CD4-positive, alpha-beta T cell (primary cell): ENCODE data around the gene PSMD5. TPM values are rescaled to one million over a fixed set of nuclear protein-coding genes. Genes with fewer than 3 reads are reported as not detected.

ENCODE experiments used
- ATAC-seq: fragments of 200-7000 bp; cut with Tn5 transposase; one replicate; pipeline ENCODE4 v1.10.0; 2022; ENCODE audit warnings: mild to moderate bottlenecking; ENCODE audit not compliant: poor library complexity
- CTCF ChIA-PET: fragments of 350-600 bp; sonication (Branson Sonifier 250); formaldehyde crosslinking; loops from one replicate; lab custom pipeline; 2021; ENCODE audit warnings: antibody characterized with exemption, inconsistent platforms; lab: Charles Lee
- POLR2A ChIA-PET: fragments of 350-600 bp; sonication (Branson Sonifier 250); formaldehyde crosslinking; loops from one replicate; lab custom pipeline; 2021; ENCODE audit warnings: antibody characterized with exemption, inconsistent platforms; lab: Charles Lee
- DNase-seq, 14 experiments: peaks; one replicate each; pipeline ENCODE4 v3.0.0-alpha.2; 2013 to 2020; ENCODE audit warnings: mixed read lengths in 2 of 14
- H3K27ac ChIP-seq, 2 donors: one replicate each; pipeline versions ENCODE4 v1.5.1 to v1.7.0; 2013; ENCODE audit warnings: low read length in 2 of 2, low read depth in 1 of 2, mild to moderate bottlenecking in 1 of 2
- H3K27me3 ChIP-seq, 2 experiments: 1 replicate in 1 of 2; 2 replicates in 1 of 2; pipeline versions ENCODE4 v1.6.1 to v1.7.0; 2013; ENCODE audit warnings: low read length in 2 of 2, control low read depth in 1 of 2, mild to moderate bottlenecking in 1 of 2, moderate library complexity in 1 of 2; ENCODE audit not compliant: insufficient read depth in 2 of 2, control insufficient read depth in 1 of 2
- H3K36me3 ChIP-seq: one replicate; pipeline ENCODE4 v1.6.1; 2013; ENCODE audit warnings: low read length, control low read depth; ENCODE audit not compliant: insufficient read depth
- H3K4me1 ChIP-seq: one replicate; pipeline ENCODE4 v1.6.1; 2013; ENCODE audit warnings: low read length, control low read depth; ENCODE audit not compliant: insufficient read depth
- H3K4me3 ChIP-seq: one replicate; pipeline ENCODE4 v1.5.1; 2013; ENCODE audit warnings: mild to moderate bottlenecking, low read length, moderate library complexity
- H3K9me3 ChIP-seq, 2 experiments: 1 replicate in 1 of 2; 2 replicates in 1 of 2; pipeline versions ENCODE4 v1.6.1 to v1.7.0; 2013; ENCODE audit warnings: low read length in 2 of 2, mild to moderate bottlenecking in 2 of 2, control low read depth in 1 of 2, moderate library complexity in 1 of 2; ENCODE audit not compliant: control insufficient read depth in 1 of 2, insufficient read depth in 1 of 2
- H3K27ac Mint-ChIP-seq: one replicate; pipeline ENCODE4 v1.8.0; 2020; ENCODE audit warnings: mixed read lengths
- H3K27me3 Mint-ChIP-seq: one replicate; pipeline ENCODE4 v1.8.0; 2021; ENCODE audit warnings: mixed read lengths
- H3K36me3 Mint-ChIP-seq: one replicate; pipeline ENCODE4 v1.8.0; 2021; ENCODE audit warnings: low read depth, mixed read lengths
- H3K4me1 Mint-ChIP-seq: one replicate; pipeline ENCODE4 v1.8.0; 2021; ENCODE audit warnings: low read depth, mixed read lengths
- H3K4me3 Mint-ChIP-seq: one replicate; pipeline ENCODE4 v1.8.0; 2020; ENCODE audit warnings: mild to moderate bottlenecking, mixed read lengths
- H3K9me3 Mint-ChIP-seq: one replicate; pipeline ENCODE4 v1.8.0; 2020; ENCODE audit warnings: mixed read lengths
- intact Hi-C, 2 experiments: fragments of 100-400 bp; cut with DNase I in 1 of 2; cut with micrococcal nuclease in 1 of 2; formaldehyde crosslinking; loops; one replicate each; pipeline versions ENCODE4 v1.15.1 to v1.9.0; 2023 to 2025; cut with DNase I, micrococcal nuclease
- total RNA-seq, 174 experiments: library from RNA in 2 of 174; stranded (reverse) in 2 of 174; gene quantifications; one replicate each; pipeline ENCODE4 v1.2.3 and lab custom pipeline; 2021 to 2026
- TF ChIP-seq, protein P1 (sequence below): fragments of 200-600 bp; IDR thresholded peaks from one replicate; pipeline ENCODE4 v1.8.0; 2022; ENCODE audit warnings: antibody characterized with exemption, mild to moderate bottlenecking

Gene PSMD5
- total RNA-seq, 2 experiments from 2014 or later = 35.4 to 44.3 TPM

DNA sequence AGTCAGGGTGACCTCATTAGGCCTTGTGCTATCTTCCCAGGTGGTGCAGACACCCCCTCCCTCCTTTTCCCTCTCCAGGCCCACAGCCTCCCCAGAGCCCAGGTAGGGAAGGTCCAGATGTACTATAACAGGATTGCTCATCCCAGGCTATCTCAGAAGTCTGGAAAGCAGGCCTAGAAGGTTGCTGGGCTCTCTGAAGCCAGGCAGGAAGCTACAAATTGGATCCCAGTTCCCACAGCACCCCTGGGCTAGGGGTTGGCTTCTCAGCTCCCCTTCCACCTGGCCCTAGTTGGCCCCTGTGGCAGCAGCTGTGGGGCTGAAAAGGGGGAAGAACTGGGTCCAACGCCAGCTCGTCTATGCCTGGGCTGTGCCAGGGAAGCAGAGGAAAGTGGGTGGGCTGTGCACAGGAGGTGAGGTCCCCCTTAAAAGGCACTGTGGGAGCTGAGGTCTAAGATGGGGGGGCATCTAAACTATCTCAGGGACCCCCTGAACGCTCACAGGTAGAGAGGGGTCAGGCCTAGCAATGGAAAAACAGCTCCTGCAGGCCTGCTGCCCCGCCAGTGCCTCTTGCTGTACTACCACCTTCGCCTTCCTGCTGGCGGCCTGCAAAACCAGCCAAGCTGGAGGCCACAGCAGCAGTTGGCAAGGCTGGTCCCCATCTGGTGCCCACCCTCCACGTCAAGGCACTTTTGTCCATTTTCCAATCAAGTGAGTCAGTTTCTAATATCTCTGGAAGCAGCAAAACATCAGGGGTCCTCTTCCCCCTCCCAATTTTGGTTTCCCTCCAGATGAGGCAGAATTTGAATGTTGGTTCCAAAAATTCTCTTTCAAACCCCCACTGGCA lies 13.3 kb upstream of the PSMD5 start:
- H3K36me3 Mint-ChIP-seq = peaks cover 87% of the 10 kb centered on the region
- H3K27ac ChIP-seq = no peak overlapping the region
- H3K4me3 ChIP-seq = no peak overlapping the region
- no peak for ATAC-seq
- no peaks in the 10 kb centered on the region for H3K4me1 ChIP-seq
- H3K27me3 ChIP-seq = no peaks in the 10 kb centered on the region
- H3K9me3 ChIP-seq = no peaks in the 10 kb centered on the region
- H3K27me3 Mint-ChIP-seq = no peaks in the 10 kb centered on the region
- TF ChIP-seq, protein P1, sequence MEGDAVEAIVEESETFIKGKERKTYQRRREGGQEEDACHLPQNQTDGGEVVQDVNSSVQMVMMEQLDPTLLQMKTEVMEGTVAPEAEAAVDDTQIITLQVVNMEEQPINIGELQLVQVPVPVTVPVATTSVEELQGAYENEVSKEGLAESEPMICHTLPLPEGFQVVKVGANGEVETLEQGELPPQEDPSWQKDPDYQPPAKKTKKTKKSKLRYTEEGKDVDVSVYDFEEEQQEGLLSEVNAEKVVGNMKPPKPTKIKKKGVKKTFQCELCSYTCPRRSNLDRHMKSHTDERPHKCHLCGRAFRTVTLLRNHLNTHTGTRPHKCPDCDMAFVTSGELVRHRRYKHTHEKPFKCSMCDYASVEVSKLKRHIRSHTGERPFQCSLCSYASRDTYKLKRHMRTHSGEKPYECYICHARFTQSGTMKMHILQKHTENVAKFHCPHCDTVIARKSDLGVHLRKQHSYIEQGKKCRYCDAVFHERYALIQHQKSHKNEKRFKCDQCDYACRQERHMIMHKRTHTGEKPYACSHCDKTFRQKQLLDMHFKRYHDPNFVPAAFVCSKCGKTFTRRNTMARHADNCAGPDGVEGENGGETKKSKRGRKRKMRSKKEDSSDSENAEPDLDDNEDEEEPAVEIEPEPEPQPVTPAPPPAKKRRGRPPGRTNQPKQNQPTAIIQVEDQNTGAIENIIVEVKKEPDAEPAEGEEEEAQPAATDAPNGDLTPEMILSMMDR = no peak
- no peak overlapping the region for H3K4me3 Mint-ChIP-seq
- DNase-seq = no peak
- no peaks in the 10 kb centered on the region for H3K9me3 Mint-ChIP-seq
- H3K36me3 ChIP-seq = peaks cover 63% of the 10 kb centered on the region
- intact Hi-C loops = no loop called here
- ChIA-PET CTCF (no interaction called here), POLR2A (interaction anchor here (0.7 to 2.5 kb wide), 7 partner anchors 9 to 75 kb away, joined by 3 to 11 read pairs (median 4); partner anchors contain the start of genes FBXW2 and PSMD5)
- H3K27ac Mint-ChIP-seq = no peak overlapping the region
- H3K4me1 Mint-ChIP-seq = peaks cover 36% of the 10 kb centered on the region

DNA sequence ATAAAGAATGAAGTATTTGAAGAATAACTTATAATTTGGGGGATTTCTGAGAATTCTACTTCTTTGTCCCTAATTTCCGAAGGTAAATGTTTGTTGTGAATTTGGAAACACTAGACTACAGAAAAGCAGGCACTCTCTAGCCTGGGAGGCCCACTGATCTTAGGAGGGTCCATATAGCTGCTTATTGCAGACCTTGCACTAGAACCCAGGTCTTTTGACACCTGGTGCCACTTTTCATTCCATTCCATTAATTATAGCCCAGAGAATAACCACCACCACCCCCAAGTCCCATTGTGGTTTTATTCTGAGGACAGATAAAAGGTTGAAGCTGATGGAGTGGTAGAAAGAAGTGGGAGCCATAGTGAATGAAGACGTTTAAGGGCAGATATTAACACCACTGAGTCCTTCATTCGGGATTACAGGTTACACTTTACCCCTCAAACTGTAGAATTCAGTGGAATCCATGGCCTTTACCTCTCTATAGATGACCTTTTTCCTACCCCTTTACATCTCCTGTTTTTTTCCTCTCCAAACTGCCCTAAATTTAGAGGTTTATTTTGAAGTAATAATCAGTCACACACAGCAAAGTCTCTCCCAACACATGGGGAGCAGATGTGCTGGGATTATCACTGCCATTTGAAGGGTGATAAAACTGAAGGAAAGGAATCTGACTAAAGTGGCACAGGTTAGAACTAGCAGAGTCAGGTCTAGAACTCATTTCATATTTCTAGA lies 12.0 kb upstream of the PSMD5 start:
- Mint-ChIP-seq H3K36me3 (peaks cover 86% of the 10 kb centered on the region), H3K27ac (peak overlapping the region; percentile 55), H3K4me3 (no peak overlapping the region), H3K27me3 (no peaks in the 10 kb centered on the region), H3K4me1 (peaks cover 46% of the 10 kb centered on the region), H3K9me3 (no peaks in the 10 kb centered on the region)
- H3K36me3 ChIP-seq = peaks cover 50% of the 10 kb centered on the region
- H3K27ac ChIP-seq = no peak overlapping the region
- intact Hi-C loops = no loop called here
- TF ChIP-seq, protein P1 = no peak
- no peak for ATAC-seq
- H3K9me3 ChIP-seq = no peaks in the 10 kb centered on the region
- ChIA-PET CTCF (no interaction called here), POLR2A (interaction anchor here (1.1 to 1.4 kb wide), 2 partner anchors 13 to 77 kb away, joined by 3 to 4 read pairs; no protein-coding TSS in a partner anchor)
- no peaks in the 10 kb centered on the region for H3K27me3 ChIP-seq
- no peaks in the 10 kb centered on the region for H3K4me1 ChIP-seq
- no peak for DNase-seq
- no peak overlapping the region for H3K4me3 ChIP-seq

DNA sequence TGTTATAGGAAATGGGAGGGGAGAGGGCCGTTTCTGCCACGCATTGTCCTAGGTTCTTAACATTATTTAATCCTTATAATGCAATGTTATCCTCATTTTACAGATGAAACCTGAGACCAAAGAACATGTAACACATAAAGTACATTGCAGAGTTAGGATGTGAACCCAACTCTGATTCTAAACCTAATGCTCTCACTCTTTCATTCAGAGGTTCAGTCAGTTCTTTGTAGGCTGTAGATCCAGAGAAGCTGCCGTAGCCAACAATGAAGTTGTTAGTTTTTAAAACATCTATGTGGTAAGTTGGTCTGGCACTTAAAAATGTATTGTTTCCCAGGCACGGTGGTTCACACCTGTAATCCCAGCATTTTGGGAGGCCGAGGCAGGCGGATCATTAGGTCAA lies 10.5 kb upstream of the PSMD5 start:
- Histone ChIP-seq H3K27ac (no peak overlapping the region), H3K27me3 (no peaks in the 10 kb centered on the region), H3K9me3 (no peaks in the 10 kb centered on the region), H3K36me3 (peaks cover 34% of the 10 kb centered on the region), H3K4me3 (no peak overlapping the region), H3K4me1 (no peaks in the 10 kb centered on the region)
- Mint-ChIP-seq H3K27ac (no peak overlapping the region), H3K36me3 (peaks cover 82% of the 10 kb centered on the region), H3K9me3 (no peaks in the 10 kb centered on the region), H3K27me3 (no peaks in the 10 kb centered on the region), H3K4me3 (no peak overlapping the region), H3K4me1 (peaks cover 54% of the 10 kb centered on the region)
- no peak for ATAC-seq
- ChIA-PET CTCF (interaction anchor here (1.0 kb wide), 1 partner anchor 24 kb away, joined by 3 read pairs; no protein-coding TSS in a partner anchor), POLR2A (no interaction called here)
- no peak for DNase-seq
- TF ChIP-seq, protein P1 = no peak
- intact Hi-C loops = no loop called here
